Lower leg skin (tissue), 3 donors: ENCODE measurements around the gene SRSF10.

Experiments
- CTCF ChIP-seq, 3 donors: fragments of 450-650 bp; IDR thresholded peaks; one replicate each; pipeline ENCODE4 v1.5.1; 2016; ENCODE audit warnings: antibody characterized with exemption in 3 of 3, mild to moderate bottlenecking in 3 of 3, moderate library complexity in 2 of 3
- POLR2A ChIP-seq, 2 donors: fragments of 450-650 bp; IDR thresholded peaks; one replicate each; pipeline ENCODE4 v1.6.1; 2016 to 2017; ENCODE audit warnings: antibody characterized with exemption in 2 of 2, mild to moderate bottlenecking in 1 of 2, moderate library complexity in 1 of 2

- no peak for TF ChIP-seq CTCF (IDR thresholded peaks at IDR 0.05)
- no peak for TF ChIP-seq POLR2A (IDR thresholded peaks at IDR 0.05)
These were observed 23.0 kb downstream of the SRSF10 start for GRCh38 chr1:23957096-23957495.
